ENCODE measurements around the gene TMIE.

- TF ChIP-seq KHSRP (IDR thresholded peaks at IDR 0.05): no peak
- no peak for TF ChIP-seq SREBF1 (IDR thresholded peaks at IDR 0.05; ENCODE audit: borderline replicate concordance, low read depth, low read length)
- TF ChIP-seq PBX2 (CRISPR knock-in tag; IDR thresholded peaks at IDR 0.05; ENCODE audit: low read depth): no peak
- no peak for TF ChIP-seq PBX2 (tag; conservative IDR thresholded peaks at IDR 0.05; ENCODE audit: low read depth)
- 0 out of 2 replicates have a peak, but pooled peaks have one; percentile 15 for TF ChIP-seq KLF16 (IDR thresholded peaks at IDR 0.05)
- peak; percentile 90 to 100 (median 99) for TF ChIP-seq CTCF (IDR thresholded peaks at IDR 0.05 in 2 of 3, conservative IDR thresholded peaks at IDR 0.05 in 1 of 3; ENCODE audit: insufficient read depth in 2 of 3, low read depth in 1 of 3, low read length in 3 of 3)
- no peak for TF ChIP-seq SP1 (CRISPR knock-in tag; IDR thresholded peaks at IDR 0.05)
- TF ChIP-seq SMC3 (conservative IDR thresholded peaks at IDR 0.05; ENCODE audit: insufficient read depth, low read depth, low read length): peak; percentile 40
- TF ChIP-seq ZNF778 (CRISPR knock-in tag; IDR thresholded peaks at IDR 0.05): no peak
- TF ChIP-seq POLR2A (conservative IDR thresholded peaks at IDR 0.05): no peak
- no peak for TF ChIP-seq ZNF12 (CRISPR knock-in tag; IDR thresholded peaks at IDR 0.05)
- TF ChIP-seq ZKSCAN3 (CRISPR knock-in tag; IDR thresholded peaks at IDR 0.05): no peak
- TF ChIP-seq E2F6 (IDR thresholded peaks at IDR 0.05; ENCODE audit: borderline replicate concordance in 1 of 2, extremely low read depth in 1 of 2, insufficient read depth in 1 of 2, insufficient read length in 1 of 2, low read depth in 1 of 2, low read length in 1 of 2, poor library complexity in 1 of 2, severe bottlenecking in 1 of 2): no peak
- TF ChIP-seq MLX (CRISPR knock-in tag; conservative IDR thresholded peaks at IDR 0.05): no peak
Measured at GRCh38 chr3:46717447-46718231, 16.4 kb downstream of the TMIE start, which contains the start of gene PRSS50.

Measured in K562 (cell line).